ENCODE results near the gene GPI. TPM values are rescaled to one million over a fixed set of nuclear protein-coding genes. Genes with fewer than 3 reads are reported as not detected.
"Not testable (repeated sequence)": the region's sequence is repeated elsewhere in the genome, so short reads cannot be mapped to it uniquely, and the experiment has no call there.

The GPI gene
- total and polyA plus RNA-seq, 2 donors = 78.2 to 90.1 TPM

- WGBS = 98% methylated on average over 5 of the region's 5 CpGs
- Histone ChIP-seq H3K27ac (ENCODE audit: low read depth in 1 of 2, low read length in 1 of 2) (no peak overlapping the region), H3K9me3 (ENCODE audit: control insufficient read depth in 2 of 2, insufficient read depth in 1 of 2, low read length in 1 of 2) (no peaks in the 10 kb centered on the region)
These were observed 18.6 kb downstream of the GPI start for GRCh38 chr19:34383599-34383998.

GRCh38 chr19:34386645-34387445, 21.8 kb downstream of the GPI start:
- Histone ChIP-seq H3K27me3 (ENCODE audit: control insufficient read depth in 2 of 2, insufficient read depth in 1 of 2, low read length in 1 of 2) (no peaks in the 10 kb centered on the region), H3K4me3 (ENCODE audit: low read length in 2 of 2) (no peak overlapping the region), H3K4me1 (ENCODE audit: control insufficient read depth in 2 of 2, insufficient read depth in 2 of 2, low read length in 2 of 2) (no peaks in the 10 kb centered on the region), H3K36me3 (ENCODE audit: control insufficient read depth in 2 of 2, insufficient read depth in 2 of 2, low read length in 1 of 2) (peaks cover 47 to 73% of the 10 kb centered on the region in 2 donors), H3K9me3 (ENCODE audit: control insufficient read depth in 2 of 2, insufficient read depth in 1 of 2, low read length in 1 of 2) (no peaks in the 10 kb centered on the region), H3K27ac (ENCODE audit: low read depth in 1 of 2, low read length in 1 of 2) (no peak overlapping the region)
- WGBS = 98% methylated on average over 9 of the region's 9 CpGs
- DNase-seq (ENCODE audit: low read depth in 6 of 9, low spot score in 9 of 9) = no peak

More at GRCh38 chr19:34383599-34383998, 18.6 kb downstream of the GPI start:
- Histone ChIP-seq H3K4me1 (ENCODE audit: control insufficient read depth in 2 of 2, insufficient read depth in 2 of 2, low read length in 2 of 2) (no peaks in the 10 kb centered on the region), H3K4me3 (ENCODE audit: low read length in 2 of 2) (no peak overlapping the region), H3K27me3 (ENCODE audit: control insufficient read depth in 2 of 2, insufficient read depth in 1 of 2, low read length in 1 of 2) (no peaks in the 10 kb centered on the region), H3K36me3 (ENCODE audit: control insufficient read depth in 2 of 2, insufficient read depth in 2 of 2, low read length in 1 of 2) (peaks cover 59 to 75% of the 10 kb centered on the region in 2 donors)
- no peak for DNase-seq (ENCODE audit: low read depth in 6 of 9, low spot score in 9 of 9)

GRCh38 chr19:34387446-34387810, 22.4 kb downstream of the GPI start:
- no peak overlapping the region for H3K4me3 ChIP-seq (ENCODE audit: low read length in 2 of 2)
- no peaks in the 10 kb centered on the region for H3K9me3 ChIP-seq (ENCODE audit: control insufficient read depth in 2 of 2, insufficient read depth in 1 of 2, low read length in 1 of 2)
- no peaks in the 10 kb centered on the region for H3K27me3 ChIP-seq (ENCODE audit: control insufficient read depth in 2 of 2, insufficient read depth in 1 of 2, low read length in 1 of 2)
- no peak overlapping the region for H3K27ac ChIP-seq (ENCODE audit: low read depth in 1 of 2, low read length in 1 of 2)
- no peaks in the 10 kb centered on the region for H3K4me1 ChIP-seq (ENCODE audit: control insufficient read depth in 2 of 2, insufficient read depth in 2 of 2, low read length in 2 of 2)
- peaks cover 46 to 77% of the 10 kb centered on the region in 2 donors for H3K36me3 ChIP-seq (ENCODE audit: control insufficient read depth in 2 of 2, insufficient read depth in 2 of 2, low read length in 1 of 2)
- 98% methylated on average over 1 of the region's 1 CpG for WGBS
- no peak for DNase-seq (ENCODE audit: low read depth in 6 of 9, low spot score in 9 of 9)

GRCh38 chr19:34388745-34389144, 23.7 kb downstream of the GPI start:
- H3K27ac ChIP-seq (ENCODE audit: low read depth in 1 of 2, low read length in 1 of 2); H3K9me3 ChIP-seq (ENCODE audit: control insufficient read depth in 2 of 2, insufficient read depth in 1 of 2, low read length in 1 of 2); H3K27me3 ChIP-seq (ENCODE audit: control insufficient read depth in 2 of 2, insufficient read depth in 1 of 2, low read length in 1 of 2); DNase-seq (ENCODE audit: low read depth in 6 of 9, low spot score in 9 of 9); H3K4me1 ChIP-seq (ENCODE audit: control insufficient read depth in 2 of 2, insufficient read depth in 2 of 2, low read length in 2 of 2); H3K4me3 ChIP-seq (ENCODE audit: low read length in 2 of 2): not testable (repeated sequence)
- H3K36me3 ChIP-seq (ENCODE audit: control insufficient read depth in 2 of 2, insufficient read depth in 2 of 2, low read length in 1 of 2) = peaks cover 44 to 76% of the 10 kb centered on the region in 2 donors
- 99% methylated on average over 2 of the region's 2 CpGs for WGBS

- no peak overlapping the region for H3K4me3 ChIP-seq (ENCODE audit: low read length in 2 of 2)
- no peaks in the 10 kb centered on the region for H3K4me1 ChIP-seq (ENCODE audit: control insufficient read depth in 2 of 2, insufficient read depth in 2 of 2, low read length in 2 of 2)
- H3K27me3 ChIP-seq (ENCODE audit: control insufficient read depth in 2 of 2, insufficient read depth in 1 of 2, low read length in 1 of 2) = no peaks in the 10 kb centered on the region
- H3K36me3 ChIP-seq (ENCODE audit: control insufficient read depth in 2 of 2, insufficient read depth in 2 of 2, low read length in 1 of 2) = peaks cover 53 to 88% of the 10 kb centered on the region in 2 donors
- peak in 2 of 9 donors; percentile 9 to 20 for DNase-seq (ENCODE audit: low read depth in 6 of 9, low spot score in 9 of 9)
- H3K27ac ChIP-seq (ENCODE audit: low read depth in 1 of 2, low read length in 1 of 2) = no peak overlapping the region
- H3K9me3 ChIP-seq (ENCODE audit: control insufficient read depth in 2 of 2, insufficient read depth in 1 of 2, low read length in 1 of 2) = no peaks in the 10 kb centered on the region
These were observed 26.8 kb downstream of the GPI start for GRCh38 chr19:34391813-34392212.

GRCh38 chr19:34393031-34393430, 28.0 kb downstream of the GPI start:
- Histone ChIP-seq H3K27me3 (ENCODE audit: control insufficient read depth in 2 of 2, insufficient read depth in 1 of 2, low read length in 1 of 2) (no peaks in the 10 kb centered on the region), H3K36me3 (ENCODE audit: control insufficient read depth in 2 of 2, insufficient read depth in 2 of 2, low read length in 1 of 2) (peaks cover 49 to 85% of the 10 kb centered on the region in 2 donors), H3K9me3 (ENCODE audit: control insufficient read depth in 2 of 2, insufficient read depth in 1 of 2, low read length in 1 of 2) (no peaks in the 10 kb centered on the region), H3K4me3 (ENCODE audit: low read length in 2 of 2) (no peak overlapping the region), H3K27ac (ENCODE audit: low read depth in 1 of 2, low read length in 1 of 2) (no peak overlapping the region), H3K4me1 (ENCODE audit: control insufficient read depth in 2 of 2, insufficient read depth in 2 of 2, low read length in 2 of 2) (no peaks in the 10 kb centered on the region)
- 96% methylated on average over 11 of the region's 11 CpGs for WGBS
- no peak for DNase-seq (ENCODE audit: low read depth in 6 of 9, low spot score in 9 of 9)

GRCh38 chr19:34393629-34394028, 28.6 kb downstream of the GPI start:
- WGBS = 96% methylated on average over 14 of the region's 14 CpGs
- Histone ChIP-seq H3K36me3 (ENCODE audit: control insufficient read depth in 2 of 2, insufficient read depth in 2 of 2, low read length in 1 of 2) (peaks cover 46 to 86% of the 10 kb centered on the region in 2 donors), H3K4me1 (ENCODE audit: control insufficient read depth in 2 of 2, insufficient read depth in 2 of 2, low read length in 2 of 2) (no peaks in the 10 kb centered on the region), H3K27me3 (ENCODE audit: control insufficient read depth in 2 of 2, insufficient read depth in 1 of 2, low read length in 1 of 2) (no peaks in the 10 kb centered on the region), H3K9me3 (ENCODE audit: control insufficient read depth in 2 of 2, insufficient read depth in 1 of 2, low read length in 1 of 2) (no peaks in the 10 kb centered on the region), H3K4me3 (ENCODE audit: low read length in 2 of 2) (no peak overlapping the region), H3K27ac (ENCODE audit: low read depth in 1 of 2, low read length in 1 of 2) (no peak overlapping the region)
- DNase-seq (ENCODE audit: low read depth in 6 of 9, low spot score in 9 of 9) = no peak

GRCh38 chr19:34397853-34398252, 32.9 kb downstream of the GPI start:
- no peak for DNase-seq (ENCODE audit: low read depth in 6 of 9, low spot score in 9 of 9)
- 97% methylated on average over 1 of the region's 1 CpG for WGBS
- H3K9me3 ChIP-seq (ENCODE audit: control insufficient read depth in 2 of 2, insufficient read depth in 1 of 2, low read length in 1 of 2) = no peaks in the 10 kb centered on the region
- no peaks in the 10 kb centered on the region for H3K27me3 ChIP-seq (ENCODE audit: control insufficient read depth in 2 of 2, insufficient read depth in 1 of 2, low read length in 1 of 2)
- no peak overlapping the region for H3K27ac ChIP-seq (ENCODE audit: low read depth in 1 of 2, low read length in 1 of 2)
- H3K4me3 ChIP-seq (ENCODE audit: low read length in 2 of 2) = no peak overlapping the region
- H3K4me1 ChIP-seq (ENCODE audit: control insufficient read depth in 2 of 2, insufficient read depth in 2 of 2, low read length in 2 of 2) = no peaks in the 10 kb centered on the region
- peaks cover 42 to 68% of the 10 kb centered on the region in 2 donors for H3K36me3 ChIP-seq (ENCODE audit: control insufficient read depth in 2 of 2, insufficient read depth in 2 of 2, low read length in 1 of 2)

GRCh38 chr19:34399886-34400285, 34.9 kb downstream of the GPI start:
- peaks cover 0 to 6% of the 10 kb centered on the region in 2 donors for H3K4me1 ChIP-seq (ENCODE audit: control insufficient read depth in 2 of 2, insufficient read depth in 2 of 2, low read length in 2 of 2)
- no peaks in the 10 kb centered on the region for H3K9me3 ChIP-seq (ENCODE audit: control insufficient read depth in 2 of 2, insufficient read depth in 1 of 2, low read length in 1 of 2)
- no peak for DNase-seq (ENCODE audit: low read depth in 6 of 9, low spot score in 9 of 9)
- 98% methylated on average over 9 of the region's 9 CpGs for WGBS
- no peak overlapping the region for H3K27ac ChIP-seq (ENCODE audit: low read depth in 1 of 2, low read length in 1 of 2)
- no peaks in the 10 kb centered on the region for H3K27me3 ChIP-seq (ENCODE audit: control insufficient read depth in 2 of 2, insufficient read depth in 1 of 2, low read length in 1 of 2)
- H3K36me3 ChIP-seq (ENCODE audit: control insufficient read depth in 2 of 2, insufficient read depth in 2 of 2, low read length in 1 of 2) = peaks cover 28 to 50% of the 10 kb centered on the region in 2 donors
- H3K4me3 ChIP-seq (ENCODE audit: low read length in 2 of 2) = no peak overlapping the region
